Measurements from ENCODE around the gene IPCEF1. TPM values are rescaled to one million over a fixed set of nuclear protein-coding genes. Genes with fewer than 3 reads are reported as not detected.

Gene IPCEF1
- total and polyA plus RNA-seq, 4 experiments from 2014 or later = 67.7 to 97.7 (median 82.2) TPM

GRCh38 chr6:154213782-154214181 is 142.8 kb downstream of the IPCEF1 start:
- Histone ChIP-seq H3K4me3 (ENCODE audit: low read length in 2 of 2) (no peak overlapping the region), H3K4me1 (ENCODE audit: insufficient read depth, low read length) (peaks cover 15% of the 10 kb centered on the region), H3K9me3 (ENCODE audit: control insufficient read depth in 1 of 2, low read length in 2 of 2) (no peaks in the 10 kb centered on the region), H3K27ac (ENCODE audit: low read depth, low read length) (no peak overlapping the region), H3K36me3 (ENCODE audit: insufficient read depth, low read length) (peaks cover 26% of the 10 kb centered on the region), H3K27me3 (ENCODE audit: insufficient read depth, low read length) (no peaks in the 10 kb centered on the region)
- Mint-ChIP-seq H3K9me3 (peaks cover 0 to 1% (median 0%) of the 10 kb centered on the region in 8 donors), H3K27me3 (no peaks in the 10 kb centered on the region), H3K4me3 (no peak overlapping the region), H3K27ac (no peak overlapping the region), H3K36me3 (peaks cover 67 to 72% of the 10 kb centered on the region in 2 donors), H3K4me1 (peaks cover 20 to 25% (median 21%) of the 10 kb centered on the region in 4 donors)
- POLR2A ChIA-PET (ENCODE audit: partially characterized antibody) = no interaction called here
- CTCF ChIA-PET (ENCODE audit: partially characterized antibody) = interaction anchor here (0.8 to 1.1 kb wide), 2 partner anchors 9 to 17 kb away, joined by 3 read pairs; no protein-coding TSS in a partner anchor
- DNase-seq = no peak
- intact Hi-C loops (cut with micrococcal nuclease) = no loop called here

DNA sequence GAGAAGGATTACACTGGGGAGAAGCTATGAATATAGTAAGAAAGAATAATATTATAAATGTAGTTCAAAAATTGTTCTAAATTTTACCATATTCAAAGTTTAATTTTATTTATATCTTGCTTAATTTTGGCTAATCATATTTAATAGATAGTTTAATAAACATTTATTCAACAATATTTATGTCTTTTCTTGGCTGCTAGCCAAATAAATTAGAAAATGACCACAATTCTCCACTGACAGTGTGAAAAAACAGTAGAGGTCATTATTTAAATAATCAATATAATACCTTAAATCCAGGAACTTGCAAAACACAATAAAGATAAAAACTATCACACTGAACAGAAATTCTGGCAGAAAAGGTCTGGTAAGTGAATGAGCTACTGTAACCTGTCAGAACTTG is 145.9 kb downstream of the IPCEF1 start:
- POLR2A ChIA-PET (ENCODE audit: partially characterized antibody) = no interaction called here
- peaks cover 0 to 1% (median 0%) of the 10 kb centered on the region in 8 donors for H3K9me3 Mint-ChIP-seq
- CTCF ChIA-PET (ENCODE audit: partially characterized antibody) = interaction anchor here (1.0 to 1.8 kb wide), 3 partner anchors 12 to 54 kb away, joined by 3 to 6 read pairs (median 4); no protein-coding TSS in a partner anchor
- no peak overlapping the region for H3K27ac Mint-ChIP-seq
- no peaks in the 10 kb centered on the region for H3K27me3 Mint-ChIP-seq
- H3K36me3 ChIP-seq (ENCODE audit: insufficient read depth, low read length) = peaks cover 51% of the 10 kb centered on the region
- H3K4me1 ChIP-seq (ENCODE audit: insufficient read depth, low read length) = no peaks in the 10 kb centered on the region
- H3K27ac ChIP-seq (ENCODE audit: low read depth, low read length) = no peak overlapping the region
- no peaks in the 10 kb centered on the region for H3K27me3 ChIP-seq (ENCODE audit: insufficient read depth, low read length)
- peaks cover 66 to 82% of the 10 kb centered on the region in 2 donors for H3K36me3 Mint-ChIP-seq
- peaks cover 18 to 30% (median 25%) of the 10 kb centered on the region in 4 donors for H3K4me1 Mint-ChIP-seq
- intact Hi-C loops (cut with micrococcal nuclease) = no loop called here
- no peak for DNase-seq
- no peaks in the 10 kb centered on the region for H3K9me3 ChIP-seq (ENCODE audit: control insufficient read depth in 1 of 2, low read length in 2 of 2)
- no peak overlapping the region for H3K4me3 ChIP-seq (ENCODE audit: low read length in 2 of 2)
- H3K4me3 Mint-ChIP-seq = no peak overlapping the region

DNA sequence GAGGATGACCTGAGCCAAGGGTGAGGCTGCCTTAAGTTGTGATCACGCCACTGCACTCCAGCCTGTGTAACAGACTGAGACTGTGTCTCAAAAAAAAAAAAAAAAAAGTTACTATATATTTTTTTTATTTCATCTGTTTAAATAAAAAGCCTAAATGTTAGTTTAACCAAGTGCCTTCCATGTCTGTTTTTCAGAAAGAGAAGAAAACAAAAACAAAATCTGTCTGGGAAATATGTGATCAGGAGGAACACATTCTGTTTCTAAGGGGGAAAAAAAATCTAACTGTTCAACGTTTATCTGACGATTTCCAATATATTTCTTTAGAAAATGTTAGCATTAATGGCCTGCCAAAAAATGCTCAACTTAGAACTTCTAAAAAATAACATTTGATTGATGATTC is 147.0 kb downstream of the IPCEF1 start:
- peaks cover 0 to 1% (median 0%) of the 10 kb centered on the region in 8 donors for H3K9me3 Mint-ChIP-seq
- Histone ChIP-seq H3K9me3 (ENCODE audit: control insufficient read depth in 1 of 2, low read length in 2 of 2) (no peaks in the 10 kb centered on the region), H3K27me3 (ENCODE audit: insufficient read depth, low read length) (no peaks in the 10 kb centered on the region), H3K27ac (ENCODE audit: low read depth, low read length) (no peak overlapping the region), H3K4me3 (ENCODE audit: low read length in 2 of 2) (no peak overlapping the region), H3K4me1 (ENCODE audit: insufficient read depth, low read length) (no peaks in the 10 kb centered on the region), H3K36me3 (ENCODE audit: insufficient read depth, low read length) (peaks cover 55% of the 10 kb centered on the region)
- ChIA-PET POLR2A (ENCODE audit: partially characterized antibody) (no interaction called here), CTCF (ENCODE audit: partially characterized antibody) (interaction anchor here (1.1 kb wide), 1 partner anchor 20 kb away, joined by 3 read pairs; no protein-coding TSS in a partner anchor)
- no peak for DNase-seq
- H3K4me3 Mint-ChIP-seq = no peak overlapping the region
- H3K36me3 Mint-ChIP-seq = peaks cover 71 to 85% of the 10 kb centered on the region in 2 donors
- H3K27me3 Mint-ChIP-seq = no peaks in the 10 kb centered on the region
- H3K27ac Mint-ChIP-seq = no peak overlapping the region
- peaks cover 22 to 37% (median 29%) of the 10 kb centered on the region in 4 donors for H3K4me1 Mint-ChIP-seq
- intact Hi-C loops (cut with micrococcal nuclease) = no loop called here

DNA sequence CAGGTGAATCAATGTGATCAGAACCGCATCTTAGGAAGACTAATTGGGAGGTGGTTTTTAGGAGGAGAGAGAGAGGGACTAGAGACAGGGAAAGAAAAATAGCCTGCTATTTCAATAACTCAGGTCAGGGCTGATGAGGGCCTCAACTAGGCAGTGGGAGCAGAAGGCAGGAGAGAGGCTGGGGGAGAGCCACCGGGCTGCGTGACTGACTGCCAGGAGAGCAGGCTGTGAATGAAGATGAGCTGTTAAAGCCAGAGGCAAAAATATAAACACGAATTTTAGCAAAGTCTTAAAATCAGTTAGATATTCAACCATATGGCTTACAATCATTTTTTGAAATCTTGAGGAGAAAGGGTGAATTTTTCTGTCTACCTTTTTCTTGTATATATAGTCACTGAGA is 149.6 kb downstream of the IPCEF1 start:
- Mint-ChIP-seq H3K27ac (peak overlapping the region; percentile 19 to 77 (median 61)), H3K27me3 (no peaks in the 10 kb centered on the region), H3K36me3 (peaks cover 70 to 85% of the 10 kb centered on the region in 2 donors), H3K9me3 (no peaks in the 10 kb centered on the region), H3K4me1 (peaks cover 24 to 51% (median 35%) of the 10 kb centered on the region in 4 donors), H3K4me3 (no peak overlapping the region)
- no peaks in the 10 kb centered on the region for H3K27me3 ChIP-seq (ENCODE audit: insufficient read depth, low read length)
- no peaks in the 10 kb centered on the region for H3K9me3 ChIP-seq (ENCODE audit: control insufficient read depth in 1 of 2, low read length in 2 of 2)
- intact Hi-C loops (cut with micrococcal nuclease) = no loop called here
- DNase-seq = no peak
- ChIA-PET CTCF (ENCODE audit: partially characterized antibody) (interaction anchor here (1.1 to 1.2 kb wide), 2 partner anchors 49 to 70 kb away, joined by 3 to 4 read pairs; no protein-coding TSS in a partner anchor), POLR2A (ENCODE audit: partially characterized antibody) (no interaction called here)
- H3K4me1 ChIP-seq (ENCODE audit: insufficient read depth, low read length) = no peaks in the 10 kb centered on the region
- H3K27ac ChIP-seq (ENCODE audit: low read depth, low read length) = no peak overlapping the region
- no peak overlapping the region for H3K4me3 ChIP-seq (ENCODE audit: low read length in 2 of 2)
- peaks cover 50% of the 10 kb centered on the region for H3K36me3 ChIP-seq (ENCODE audit: insufficient read depth, low read length)

GRCh38 chr6:154206141-154206540 is 150.5 kb downstream of the IPCEF1 start:
- DNase-seq = no peak
- Histone ChIP-seq H3K9me3 (ENCODE audit: control insufficient read depth in 1 of 2, low read length in 2 of 2) (no peaks in the 10 kb centered on the region), H3K4me3 (ENCODE audit: low read length in 2 of 2) (no peak overlapping the region), H3K27ac (ENCODE audit: low read depth, low read length) (no peak overlapping the region), H3K27me3 (ENCODE audit: insufficient read depth, low read length) (no peaks in the 10 kb centered on the region), H3K4me1 (ENCODE audit: insufficient read depth, low read length) (no peaks in the 10 kb centered on the region), H3K36me3 (ENCODE audit: insufficient read depth, low read length) (peaks cover 52% of the 10 kb centered on the region)
- H3K36me3 Mint-ChIP-seq = peaks cover 73 to 88% of the 10 kb centered on the region in 2 donors
- POLR2A ChIA-PET (ENCODE audit: partially characterized antibody) = no interaction called here
- no peaks in the 10 kb centered on the region for H3K9me3 Mint-ChIP-seq
- no peaks in the 10 kb centered on the region for H3K27me3 Mint-ChIP-seq
- intact Hi-C loops (cut with micrococcal nuclease) = no loop called here
- no peak overlapping the region for H3K4me3 Mint-ChIP-seq
- H3K4me1 Mint-ChIP-seq = peaks cover 29 to 57% (median 42%) of the 10 kb centered on the region in 4 donors
- peak overlapping the region in 3 of 7 donors; percentile 16 to 38 (median 29) for H3K27ac Mint-ChIP-seq
- CTCF ChIA-PET (ENCODE audit: partially characterized antibody) = no interaction called here

- ChIA-PET CTCF (ENCODE audit: partially characterized antibody) (interaction anchor here (2.1 kb wide), 1 partner anchor 74 kb away, joined by 8 read pairs; no protein-coding TSS in a partner anchor), POLR2A (ENCODE audit: partially characterized antibody) (no interaction called here)
- Histone ChIP-seq H3K9me3 (ENCODE audit: control insufficient read depth in 1 of 2, low read length in 2 of 2) (no peaks in the 10 kb centered on the region), H3K4me1 (ENCODE audit: insufficient read depth, low read length) (peaks cover 13% of the 10 kb centered on the region), H3K36me3 (ENCODE audit: insufficient read depth, low read length) (peaks cover 60% of the 10 kb centered on the region), H3K27me3 (ENCODE audit: insufficient read depth, low read length) (no peaks in the 10 kb centered on the region), H3K4me3 (ENCODE audit: low read length in 2 of 2) (no peak overlapping the region), H3K27ac (ENCODE audit: low read depth, low read length) (no peak overlapping the region)
- DNase-seq = no peak
- H3K4me3 Mint-ChIP-seq = no peak overlapping the region
- peaks cover 35 to 79% (median 53%) of the 10 kb centered on the region in 4 donors for H3K4me1 Mint-ChIP-seq
- intact Hi-C loops (cut with micrococcal nuclease) = loop anchor here (2.0 kb wide), 1 partner anchor 16 kb away; no protein-coding TSS in a partner anchor
- peaks cover 87 to 93% of the 10 kb centered on the region in 2 donors for H3K36me3 Mint-ChIP-seq
- peak overlapping the region in 3 of 7 donors; percentile 20 to 76 (median 42) for H3K27ac Mint-ChIP-seq
- no peaks in the 10 kb centered on the region for H3K27me3 Mint-ChIP-seq
- H3K9me3 Mint-ChIP-seq = no peaks in the 10 kb centered on the region
These were observed 153.6 kb downstream of the IPCEF1 start for GRCh38 chr6:154202958-154203357.

DNA sequence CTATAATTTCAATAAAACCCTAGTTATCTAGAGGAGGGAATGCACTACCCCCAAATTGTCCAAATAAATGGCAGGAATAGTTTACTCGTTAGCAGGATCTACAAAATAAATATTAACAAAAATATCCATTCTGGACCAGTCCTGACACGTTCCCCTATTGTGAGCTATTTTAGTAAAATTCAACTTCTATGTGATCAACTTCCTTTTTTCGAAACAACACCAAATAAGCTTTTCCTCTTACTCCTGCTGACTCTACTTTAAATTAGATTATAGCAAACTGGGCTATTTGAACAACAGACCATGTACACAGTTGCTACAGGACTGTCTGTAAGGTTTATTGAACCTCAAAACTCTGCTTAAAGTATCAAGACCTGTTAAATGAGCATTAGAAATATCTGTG is 154.3 kb downstream of the IPCEF1 start:
- Mint-ChIP-seq H3K9me3 (no peaks in the 10 kb centered on the region), H3K4me3 (no peak overlapping the region), H3K27ac (peak overlapping the region in 3 of 7 donors; percentile 17 to 82 (median 35)), H3K36me3 (peaks cover 85 to 93% of the 10 kb centered on the region in 2 donors), H3K27me3 (no peaks in the 10 kb centered on the region), H3K4me1 (peaks cover 39 to 79% (median 56%) of the 10 kb centered on the region in 4 donors)
- Histone ChIP-seq H3K9me3 (ENCODE audit: control insufficient read depth in 1 of 2, low read length in 2 of 2) (no peaks in the 10 kb centered on the region), H3K36me3 (ENCODE audit: insufficient read depth, low read length) (peaks cover 56% of the 10 kb centered on the region), H3K4me3 (ENCODE audit: low read length in 2 of 2) (no peak overlapping the region), H3K27me3 (ENCODE audit: insufficient read depth, low read length) (no peaks in the 10 kb centered on the region), H3K27ac (ENCODE audit: low read depth, low read length) (no peak overlapping the region), H3K4me1 (ENCODE audit: insufficient read depth, low read length) (peaks cover 20% of the 10 kb centered on the region)
- ChIA-PET POLR2A (ENCODE audit: partially characterized antibody) (no interaction called here), CTCF (ENCODE audit: partially characterized antibody) (interaction anchor here (2.1 kb wide), 1 partner anchor 75 kb away, joined by 8 read pairs; no protein-coding TSS in a partner anchor)
- intact Hi-C loops (cut with micrococcal nuclease) = loop anchor here (2.0 kb wide), 1 partner anchor 16 kb away; no protein-coding TSS in a partner anchor
- DNase-seq = no peak
